Parathyroid adenoma (tissue), 2 donors: Measurements from ENCODE around the gene CFAP298.
"Not testable (repeated sequence)": the region's sequence is repeated elsewhere in the genome, so short reads cannot be mapped to it uniquely, and the experiment has no call there.

Experiments used
- H2AFZ ChIP-seq: fragments of 300-600 bp; sonication (generic); one replicate; pipeline ENCODE4 v1.7.0; 2017; ENCODE audit warnings: antibody characterized with exemption, mild to moderate bottlenecking
- H3K27ac ChIP-seq: fragments of 300-600 bp; sonication (generic); one replicate; pipeline ENCODE4 v1.7.0; 2017
- H3K27me3 ChIP-seq: fragments of 300-600 bp; sonication (generic); one replicate; pipeline ENCODE4 v1.7.0; 2017; ENCODE audit warnings: low read length; ENCODE audit not compliant: control insufficient read depth, insufficient read depth
- H3K36me3 ChIP-seq: fragments of 300-600 bp; sonication (generic); one replicate; pipeline ENCODE4 v1.7.0; 2017; ENCODE audit warnings: low read length; ENCODE audit not compliant: control insufficient read depth, insufficient read depth
- H3K4me1 ChIP-seq: fragments of 300-600 bp; sonication (generic); one replicate; pipeline ENCODE4 v1.7.0; 2017; ENCODE audit warnings: control low read depth
- H3K4me2 ChIP-seq: fragments of 300-600 bp; sonication (generic); one replicate; pipeline ENCODE4 v1.7.0; 2017; ENCODE audit warnings: low read length
- H3K4me3 ChIP-seq: fragments of 300-600 bp; sonication (generic); one replicate; pipeline ENCODE4 v1.7.0; 2017; ENCODE audit warnings: low read depth, low read length
- H3K79me2 ChIP-seq: fragments of 300-600 bp; sonication (generic); one replicate; pipeline ENCODE4 v1.7.0; 2017; ENCODE audit warnings: control low read depth
- H3K9ac ChIP-seq: fragments of 300-600 bp; sonication (generic); one replicate; pipeline ENCODE4 v1.7.0; 2017; ENCODE audit warnings: mild to moderate bottlenecking
- H3K9me3 ChIP-seq: fragments of 300-600 bp; sonication (generic); one replicate; pipeline ENCODE4 v1.7.0; 2017; ENCODE audit warnings: low read length; ENCODE audit not compliant: control insufficient read depth
- CTCF ChIP-seq: fragments of 300-600 bp; sonication (generic); IDR thresholded peaks from one replicate; pipeline ENCODE4 v1.7.0; 2017; ENCODE audit warnings: antibody characterized with exemption, mild to moderate bottlenecking
- donor health status: primary hyperparathyroidism.

The CFAP298 gene

GRCh38 chr21:32612075-32612998 lies at the start of gene CFAP298:
Gene CFAP298 (minus strand): TSS chr21:32612377. CDS start chr21:32612243, 134 bp downstream.
- Histone ChIP-seq H3K27me3 (no peaks in the 10 kb centered on the region), H3K4me3 (peak within 1 kb of the TSS; percentile 84), H3K27ac (peak within 1 kb of the TSS; percentile 96), H3K4me2 (peak within 1 kb of the TSS; percentile 98), H3K9me3 (no peaks in the 10 kb centered on the region), H3K9ac (peak within 1 kb of the TSS; percentile 35), H3K79me2 (peaks cover 5% of the 10 kb centered on the region), H3K36me3 (no peaks in the 10 kb centered on the region), H3K4me1 (no peaks in the 10 kb centered on the region), H2AFZ (peak within 1 kb of the TSS; percentile 84)
- TF ChIP-seq CTCF, result no peak

GRCh38 chr21:32661026-32661782 lies 49.0 kb upstream of the CFAP298 start:
- not testable (repeated sequence) for H3K4me1 ChIP-seq, H3K27me3 ChIP-seq, H3K4me2 ChIP-seq, H3K79me2 ChIP-seq, H3K9me3 ChIP-seq, H3K9ac ChIP-seq, H3K36me3 ChIP-seq, H3K27ac ChIP-seq, H2AFZ ChIP-seq, H3K4me3 ChIP-seq

- Histone ChIP-seq H2AFZ (no peak overlapping the region), H3K9ac (no peak overlapping the region), H3K27me3 (no peaks in the 10 kb centered on the region), H3K9me3 (no peaks in the 10 kb centered on the region), H3K36me3 (peaks cover 4% of the 10 kb centered on the region), H3K4me1 (no peaks in the 10 kb centered on the region), H3K79me2 (no peaks in the 10 kb centered on the region), H3K4me2 (no peak overlapping the region), H3K27ac (no peak overlapping the region), H3K4me3 (no peak overlapping the region)
- no peak for TF ChIP-seq CTCF
These were observed 46.3 kb upstream of the CFAP298 start for GRCh38 chr21:32658524-32658923.

GRCh38 chr21:32653326-32653901 lies 41.2 kb upstream of the CFAP298 start:
- H3K27ac ChIP-seq, result no peak overlapping the region
- no peak overlapping the region for H3K4me2 ChIP-seq
- no peaks in the 10 kb centered on the region for H3K9me3 ChIP-seq
- H3K4me1 ChIP-seq, result no peaks in the 10 kb centered on the region
- no peaks in the 10 kb centered on the region for H3K27me3 ChIP-seq
- no peak overlapping the region for H3K9ac ChIP-seq
- no peaks in the 10 kb centered on the region for H3K79me2 ChIP-seq
- H3K4me3 ChIP-seq, result no peak overlapping the region
- TF ChIP-seq CTCF, result peak; percentile 23
- no peak overlapping the region for H2AFZ ChIP-seq
- peaks cover 4% of the 10 kb centered on the region for H3K36me3 ChIP-seq

GRCh38 chr21:32648165-32648564 lies 36.0 kb upstream of the CFAP298 start:
- no peak overlapping the region for H3K9ac ChIP-seq
- no peaks in the 10 kb centered on the region for H3K36me3 ChIP-seq
- H2AFZ ChIP-seq, result no peak overlapping the region
- no peaks in the 10 kb centered on the region for H3K79me2 ChIP-seq
- H3K9me3 ChIP-seq, result no peaks in the 10 kb centered on the region
- no peak overlapping the region for H3K4me3 ChIP-seq
- H3K4me2 ChIP-seq, result no peak overlapping the region
- H3K4me1 ChIP-seq, result no peaks in the 10 kb centered on the region
- H3K27ac ChIP-seq, result no peak overlapping the region
- no peaks in the 10 kb centered on the region for H3K27me3 ChIP-seq
- TF ChIP-seq CTCF, result no peak
